HUES48 (cell line): ENCODE data around the gene PTPRN2.
A peak's percentile ranks its signal among the peaks of the same experiment; 100 is the strongest.

Source experiments
- H3K27ac ChIP-seq: one replicate; pipeline ENCODE4 v1.7.0; 2013; ENCODE audit warnings: low read depth, low read length, inconsistent platforms
- H3K27me3 ChIP-seq: 2 replicates; pipeline ENCODE4 v1.6.1; 2013; ENCODE audit warnings: mild to moderate bottlenecking, low read length; ENCODE audit not compliant: control insufficient read depth, insufficient read depth
- H3K36me3 ChIP-seq: 2 replicates; pipeline ENCODE4 v1.6.1; 2013; ENCODE audit warnings: low read length; ENCODE audit not compliant: control insufficient read depth, insufficient read depth
- H3K4me1 ChIP-seq: 2 replicates; pipeline ENCODE4 v1.6.1; 2013; ENCODE audit warnings: mild to moderate bottlenecking, low read length; ENCODE audit not compliant: control insufficient read depth, insufficient read depth
- H3K4me3 ChIP-seq: 2 replicates; pipeline ENCODE4 v1.5.1; 2013; ENCODE audit warnings: mild to moderate bottlenecking, low read depth, low read length
- H3K9ac ChIP-seq: 2 replicates; pipeline ENCODE4 v1.6.1; 2013; ENCODE audit warnings: mild to moderate bottlenecking, low read depth, low read length, moderate library complexity
- H3K9me3 ChIP-seq: 2 replicates; pipeline ENCODE4 v1.6.1; 2013; ENCODE audit warnings: low read length; ENCODE audit not compliant: control insufficient read depth, insufficient read depth

The PTPRN2 gene

DNA sequence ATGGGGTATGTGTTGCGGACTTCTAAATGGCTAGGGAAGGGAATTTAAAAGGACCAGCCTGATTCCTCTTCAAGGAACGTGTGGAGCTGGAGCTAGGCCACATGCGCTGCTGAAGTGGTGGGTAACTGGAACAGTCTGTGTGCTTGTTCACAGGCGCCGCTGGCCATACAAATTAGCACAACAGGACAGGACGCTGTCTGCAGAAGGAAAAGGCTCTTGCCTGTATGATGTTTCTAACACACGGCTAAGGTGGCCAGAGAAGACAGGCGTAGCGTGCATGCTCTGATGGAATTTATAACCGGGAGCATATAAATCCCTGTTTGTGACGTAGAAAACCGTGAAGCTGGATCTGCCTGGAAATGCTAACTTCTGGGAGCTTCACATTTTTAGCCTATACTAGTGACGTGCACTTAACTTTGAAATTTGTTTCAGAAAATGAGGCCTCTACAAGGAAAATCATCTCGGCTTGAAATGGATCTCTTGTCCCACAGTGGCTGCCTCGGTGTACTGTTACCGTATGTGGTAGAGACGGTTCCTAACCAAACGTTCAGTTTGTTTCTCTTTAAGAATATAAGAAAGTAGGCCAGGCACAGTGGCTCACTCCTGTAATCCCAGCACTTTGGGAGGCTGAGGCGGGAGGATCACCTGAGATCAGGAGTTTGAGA lies 569.4 kb downstream of the PTPRN2 start:
- peaks cover 21% of the 10 kb centered on the region for H3K27me3 ChIP-seq
- peaks cover 47% of the 10 kb centered on the region for H3K4me1 ChIP-seq
- H3K36me3 ChIP-seq = no peaks in the 10 kb centered on the region
- H3K9ac ChIP-seq = no peak overlapping the region
- no peaks in the 10 kb centered on the region for H3K9me3 ChIP-seq
- H3K4me3 ChIP-seq = no peak overlapping the region
- no peak overlapping the region for H3K27ac ChIP-seq

DNA sequence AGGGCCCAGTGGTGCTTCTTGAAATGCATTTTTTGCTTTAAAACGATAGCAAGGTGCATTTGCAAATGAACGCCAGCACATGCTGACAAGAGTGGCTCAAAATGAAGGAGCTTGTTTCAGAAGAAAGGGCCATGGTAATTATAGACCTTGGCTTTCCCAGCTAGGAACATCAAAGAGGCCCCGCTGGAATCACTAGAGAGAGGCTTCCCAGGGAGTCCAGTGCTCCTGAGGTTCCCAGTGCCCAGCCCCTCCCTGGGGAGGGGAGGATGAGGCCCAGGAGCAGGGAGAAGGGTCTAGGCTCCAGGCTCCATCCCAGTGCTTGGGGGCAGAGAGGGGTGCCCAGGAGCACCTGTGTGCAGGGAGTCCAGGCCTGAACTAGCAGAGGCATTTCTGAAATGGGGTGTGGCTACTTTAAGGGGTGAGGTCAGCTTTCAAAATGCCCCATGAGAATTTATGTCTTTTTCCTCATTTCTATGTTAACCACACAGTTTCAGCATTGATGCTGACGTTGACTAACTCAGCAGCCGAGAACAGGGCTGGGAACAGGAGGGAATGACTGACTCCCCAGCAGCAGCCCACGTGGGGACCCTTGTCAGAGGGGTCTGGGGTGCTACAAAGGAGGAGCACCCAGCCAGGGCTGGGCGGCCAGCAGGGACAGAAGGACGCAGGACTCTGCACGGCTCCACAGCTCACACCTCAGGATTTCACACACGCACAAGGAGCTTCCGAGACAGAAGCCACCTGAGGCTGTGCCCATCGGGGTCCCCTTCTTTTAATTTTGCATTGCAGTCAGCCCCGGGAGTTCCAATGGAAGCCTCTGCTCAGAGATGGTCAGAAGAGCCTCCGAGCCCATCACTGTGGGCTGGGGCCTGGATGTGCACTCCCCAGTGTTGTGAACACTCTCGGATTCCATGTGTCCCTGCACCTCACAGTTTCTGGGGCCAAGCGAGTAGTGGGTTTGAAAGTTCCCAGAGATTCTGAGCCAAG lies 570.2 kb downstream of the PTPRN2 start:
- no peaks in the 10 kb centered on the region for H3K9me3 ChIP-seq
- H3K27me3 ChIP-seq = peaks cover 21% of the 10 kb centered on the region
- H3K4me3 ChIP-seq = peak overlapping the region; percentile 47
- H3K36me3 ChIP-seq = no peaks in the 10 kb centered on the region
- H3K4me1 ChIP-seq = peaks cover 47% of the 10 kb centered on the region
- no peak overlapping the region for H3K9ac ChIP-seq
- H3K27ac ChIP-seq = peak overlapping the region; percentile 71

DNA sequence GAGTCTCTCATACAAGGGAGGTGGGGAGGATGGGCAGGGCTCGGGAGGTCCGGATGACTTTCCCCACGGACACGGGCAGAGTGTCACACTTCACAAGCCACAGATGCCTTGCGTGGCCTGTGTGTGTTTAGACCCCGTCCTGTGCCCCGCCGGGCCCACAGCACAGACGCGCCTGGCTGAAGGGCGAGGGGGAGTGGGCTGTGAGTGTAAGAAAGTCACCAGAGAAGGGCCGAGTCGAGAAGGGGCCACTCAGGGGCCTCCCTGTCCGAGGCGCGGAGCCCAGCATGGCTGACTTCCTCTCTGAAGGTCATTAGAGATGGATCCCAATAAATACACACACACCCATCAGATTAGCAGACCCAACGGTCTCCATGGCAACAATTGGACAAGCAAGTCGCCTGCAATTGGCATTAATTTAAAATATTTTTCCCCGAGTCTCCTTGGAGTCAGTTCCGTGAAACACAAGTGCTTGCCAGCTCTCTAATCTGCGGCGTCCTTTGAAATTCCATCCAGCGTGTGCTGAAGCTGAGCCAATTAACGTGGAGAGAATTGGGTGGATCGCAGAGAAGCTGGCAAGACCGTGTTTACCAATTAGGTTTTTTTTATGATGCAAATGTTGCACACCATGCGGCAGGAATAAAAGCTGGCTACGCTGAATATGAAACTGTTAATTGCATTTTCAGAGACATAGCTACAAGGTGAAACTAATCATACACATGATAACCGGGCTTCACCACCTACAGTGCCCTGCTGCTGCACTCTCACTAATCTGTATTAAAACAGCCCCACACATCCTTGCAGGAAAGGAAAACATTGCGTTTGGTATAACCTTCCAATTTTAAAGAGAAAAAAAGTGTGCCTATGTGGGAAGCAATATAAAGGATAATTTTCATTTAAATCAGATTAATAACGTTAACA lies 571.2 kb downstream of the PTPRN2 start:
- Histone ChIP-seq H3K36me3 (no peaks in the 10 kb centered on the region), H3K4me3 (peak overlapping the region; percentile 47), H3K27ac (peak overlapping the region; percentile 71), H3K9ac (no peak overlapping the region), H3K4me1 (peaks cover 46% of the 10 kb centered on the region), H3K27me3 (peaks cover 21% of the 10 kb centered on the region), H3K9me3 (no peaks in the 10 kb centered on the region)

DNA sequence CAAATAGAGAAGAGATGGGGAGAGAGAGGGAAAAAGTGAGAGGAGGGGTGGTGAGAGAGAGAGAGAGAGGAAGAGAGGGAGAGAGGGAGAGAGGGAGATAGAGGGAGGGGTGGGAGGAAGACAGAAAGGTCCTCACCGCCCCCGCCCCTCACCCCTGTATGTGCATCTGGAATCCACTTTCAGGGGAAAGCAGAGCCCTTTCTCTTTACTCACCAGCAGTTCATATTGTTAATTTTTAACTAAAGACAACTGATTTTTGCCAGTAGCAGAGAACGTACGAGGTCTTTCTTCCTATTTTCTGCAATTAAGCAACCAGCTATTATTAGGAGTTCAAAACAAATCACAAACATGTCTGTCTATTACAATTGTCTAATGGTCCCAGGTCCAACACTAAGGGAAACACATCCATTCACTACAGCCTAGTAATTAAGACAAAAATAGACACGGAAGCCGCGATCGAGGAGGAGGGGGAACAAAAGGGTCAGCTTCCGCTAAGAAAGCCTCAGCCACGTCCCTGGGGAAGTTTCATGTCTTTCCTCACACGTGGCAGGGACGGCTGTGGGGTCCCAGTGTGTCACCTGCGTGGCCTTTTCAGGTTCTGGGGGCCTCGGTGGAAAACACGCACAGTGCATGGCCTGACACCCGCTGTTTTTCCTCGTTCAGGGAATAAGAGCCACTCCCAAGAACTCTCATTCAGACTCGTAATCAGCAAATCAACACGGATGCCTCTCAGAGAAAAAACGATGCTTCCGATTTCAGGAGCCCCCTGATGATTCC lies 572.0 kb downstream of the PTPRN2 start:
- Histone ChIP-seq H3K9me3 (no peaks in the 10 kb centered on the region), H3K4me1 (peaks cover 45% of the 10 kb centered on the region), H3K27me3 (peaks cover 21% of the 10 kb centered on the region), H3K36me3 (no peaks in the 10 kb centered on the region), H3K9ac (no peak overlapping the region), H3K4me3 (peak overlapping the region; percentile 47), H3K27ac (peak overlapping the region; percentile 71)

DNA sequence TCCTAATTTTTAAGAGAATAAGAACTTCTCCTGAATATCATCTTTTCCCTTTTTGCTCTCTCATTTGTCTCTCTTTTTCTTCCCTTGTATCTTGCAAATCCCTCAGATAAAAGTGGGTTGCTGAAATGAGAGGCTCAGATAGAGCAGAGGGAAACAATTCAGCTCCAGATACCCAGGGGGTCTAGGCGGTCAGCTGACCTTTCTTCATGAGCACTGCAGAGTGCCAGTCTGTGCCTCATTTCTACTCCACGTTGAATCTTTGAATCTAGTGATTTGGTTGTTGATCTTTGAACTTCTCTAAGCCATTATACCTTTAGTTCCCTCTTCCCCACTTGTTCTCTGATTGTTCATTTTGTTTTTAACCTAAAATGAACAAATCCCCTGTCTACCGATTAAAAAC lies 572.6 kb downstream of the PTPRN2 start:
- no peak overlapping the region for H3K27ac ChIP-seq
- peaks cover 21% of the 10 kb centered on the region for H3K27me3 ChIP-seq
- no peak overlapping the region for H3K9ac ChIP-seq

DNA sequence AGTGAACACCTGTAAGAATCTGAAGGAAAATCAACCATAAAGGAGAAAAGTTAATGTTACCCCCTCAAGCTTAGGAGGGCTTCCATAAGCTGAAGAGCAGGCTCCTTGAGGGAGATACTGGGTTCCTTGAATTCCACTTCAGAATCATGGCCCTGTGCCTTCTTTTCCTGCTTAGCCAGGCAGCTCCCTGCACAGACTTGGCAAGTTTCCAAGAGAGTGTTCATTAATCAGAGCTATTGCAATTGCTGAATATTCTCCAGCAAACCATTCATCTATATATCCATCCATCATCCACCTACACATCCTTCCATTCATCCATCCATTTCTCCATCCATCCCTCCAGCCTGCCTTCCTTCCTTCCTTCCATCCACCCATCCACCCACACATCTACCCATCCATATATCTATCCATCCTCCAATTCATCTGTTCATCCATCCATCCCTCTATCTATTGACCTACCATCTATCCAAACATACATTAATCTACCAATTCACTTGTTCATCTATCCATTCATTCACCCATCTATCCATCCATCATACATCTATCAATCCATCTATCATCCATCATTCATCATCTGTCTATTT lies 574.4 kb downstream of the PTPRN2 start:
- Histone ChIP-seq H3K4me1 (peaks cover 66% of the 10 kb centered on the region), H3K9me3 (no peaks in the 10 kb centered on the region), H3K27me3 (peaks cover 21% of the 10 kb centered on the region)

More for the DNA sequence above, 572.6 kb downstream of the PTPRN2 start:
- Histone ChIP-seq H3K9me3 (no peaks in the 10 kb centered on the region), H3K4me3 (0 out of 2 replicates have a peak overlapping the region, but pooled peaks have one; percentile 47), H3K4me1 (peaks cover 51% of the 10 kb centered on the region), H3K36me3 (no peaks in the 10 kb centered on the region)

DNA sequence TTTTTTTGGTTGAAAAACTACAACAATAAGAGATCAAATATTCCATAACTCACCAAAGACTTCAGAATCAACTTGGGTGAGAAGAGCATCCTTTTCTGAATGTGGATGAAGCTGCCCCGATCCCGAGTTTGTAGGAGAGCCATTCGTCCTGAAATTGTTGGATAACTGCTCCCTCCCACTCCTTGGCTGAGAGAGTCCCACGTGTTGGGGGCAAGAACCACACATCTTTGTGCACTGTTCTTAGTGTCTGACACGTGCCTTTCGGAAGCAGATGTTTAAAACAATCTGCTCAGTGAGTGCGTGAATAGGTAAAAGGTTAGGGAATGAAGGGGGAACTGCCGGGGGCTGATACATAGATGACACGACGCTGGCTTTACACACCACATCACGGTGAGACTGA lies 575.7 kb downstream of the PTPRN2 start:
- Histone ChIP-seq H3K27ac (no peak overlapping the region), H3K27me3 (peaks cover 21% of the 10 kb centered on the region), H3K4me1 (peaks cover 57% of the 10 kb centered on the region), H3K4me3 (no peak overlapping the region), H3K9me3 (no peaks in the 10 kb centered on the region), H3K9ac (no peak overlapping the region), H3K36me3 (no peaks in the 10 kb centered on the region)

More for the DNA sequence above, 574.4 kb downstream of the PTPRN2 start:
- Histone ChIP-seq H3K4me3 (no peak overlapping the region), H3K27ac (no peak overlapping the region), H3K9ac (no peak overlapping the region), H3K36me3 (no peaks in the 10 kb centered on the region)

DNA sequence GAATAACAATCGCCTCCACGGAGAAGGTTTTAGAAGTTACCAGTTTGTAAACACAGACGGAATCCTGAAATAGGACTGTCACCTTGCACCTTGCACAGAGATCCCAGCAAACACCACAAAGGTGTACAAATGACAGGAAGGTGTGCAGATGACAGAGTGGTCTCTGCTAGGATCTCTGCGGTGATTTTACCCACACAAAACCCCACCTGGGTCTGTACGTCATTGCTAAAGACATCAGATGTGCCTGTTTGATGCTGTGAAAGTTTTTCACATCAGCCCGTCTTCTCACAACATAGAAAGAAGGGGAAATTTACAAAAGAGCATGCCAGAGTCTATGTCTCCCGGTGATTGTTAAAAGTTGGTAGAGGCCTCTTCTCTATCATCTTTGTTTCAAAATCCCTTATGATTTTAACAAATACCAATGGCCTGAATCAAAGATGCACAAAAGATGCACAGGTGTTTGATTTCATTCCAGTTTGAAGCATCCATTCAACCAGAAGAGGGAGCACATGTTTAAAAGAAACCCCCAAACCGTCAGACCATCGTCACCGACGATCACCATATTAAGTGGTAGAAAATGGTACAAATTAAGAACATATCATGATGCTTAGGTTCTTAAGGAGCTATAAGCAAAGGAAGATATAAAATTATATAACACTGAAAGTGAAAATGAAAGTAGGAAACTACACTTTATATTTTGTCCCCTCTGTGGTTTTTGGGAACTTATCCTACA lies 576.5 kb downstream of the PTPRN2 start:
- H3K4me1 ChIP-seq = peaks cover 49% of the 10 kb centered on the region
- H3K4me3 ChIP-seq = no peak overlapping the region
- no peaks in the 10 kb centered on the region for H3K9me3 ChIP-seq
- H3K9ac ChIP-seq = no peak overlapping the region
- peaks cover 20% of the 10 kb centered on the region for H3K27me3 ChIP-seq
- H3K27ac ChIP-seq = peak overlapping the region; percentile 45
- no peaks in the 10 kb centered on the region for H3K36me3 ChIP-seq

DNA sequence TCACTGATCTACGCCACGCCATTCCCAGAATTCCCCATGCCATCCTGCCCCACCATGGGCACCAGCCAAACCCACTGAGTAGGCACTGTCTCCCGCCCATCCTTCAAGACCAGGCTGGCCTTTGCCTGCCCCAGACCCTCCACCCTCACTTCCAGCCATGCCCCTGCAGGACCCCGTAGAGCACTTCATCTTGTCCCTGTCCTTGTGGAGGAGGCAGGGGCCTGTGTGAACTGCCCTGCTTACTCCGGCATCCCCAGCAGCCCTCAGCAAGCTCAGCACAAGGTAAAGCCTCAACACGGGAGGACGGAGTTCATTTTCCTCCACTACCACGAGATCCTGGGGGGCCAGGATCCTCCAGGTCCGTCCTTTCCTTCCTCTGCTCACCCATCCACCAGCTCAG lies 577.7 kb downstream of the PTPRN2 start:
- Histone ChIP-seq H3K9ac (no peak overlapping the region), H3K27me3 (peaks cover 8% of the 10 kb centered on the region), H3K9me3 (no peaks in the 10 kb centered on the region), H3K36me3 (no peaks in the 10 kb centered on the region), H3K27ac (no peak overlapping the region), H3K4me1 (peaks cover 41% of the 10 kb centered on the region), H3K4me3 (no peak overlapping the region)
